ENCODE measurements around the gene ITPRID2.

Gene ITPRID2

DNA sequence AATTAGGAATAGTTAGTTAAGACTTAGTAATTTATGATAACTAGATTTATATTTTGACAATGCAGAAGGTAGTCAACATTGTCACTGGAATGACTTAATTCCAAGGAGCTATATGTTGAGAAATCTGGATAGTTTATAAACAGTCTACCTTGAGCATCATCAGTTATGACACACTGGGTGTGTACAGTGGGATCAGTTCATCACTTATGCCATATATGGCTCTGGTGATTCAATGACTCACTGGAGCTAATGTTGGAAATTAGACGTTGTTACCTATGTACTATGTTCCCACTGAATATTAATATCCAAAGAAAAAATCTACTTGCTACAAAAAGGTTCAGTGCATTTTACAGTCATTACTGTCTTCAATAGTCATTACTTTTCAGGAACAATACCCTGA lies 34.0 kb upstream of the ITPRID2 start:
- Histone ChIP-seq H3K4me3 (ENCODE audit: low read depth, low read length) (no peak overlapping the region), H3K4me1 (ENCODE audit: control insufficient read depth, insufficient read depth, low read length, unreplicated experiment) (no peaks in the 10 kb centered on the region), H3K27me3 (ENCODE audit: insufficient read depth, low read length) (no peaks in the 10 kb centered on the region), H3K27ac (ENCODE audit: low read depth, low read length) (no peak overlapping the region), H3K36me3 (ENCODE audit: insufficient read depth, low read length) (no peaks in the 10 kb centered on the region), H2AFZ (ENCODE audit: low read length, unreplicated experiment) (no peak overlapping the region), H3K79me2 (ENCODE audit: control insufficient read depth, insufficient read depth, low read length, unreplicated experiment) (no peaks in the 10 kb centered on the region)

GRCh38 chr2:181858600-181858999 lies 32.9 kb upstream of the ITPRID2 start:
- no peaks in the 10 kb centered on the region for H3K36me3 ChIP-seq (ENCODE audit: insufficient read depth, low read length)
- no peaks in the 10 kb centered on the region for H3K27me3 ChIP-seq (ENCODE audit: insufficient read depth, low read length)
- no peaks in the 10 kb centered on the region for H3K4me1 ChIP-seq (ENCODE audit: control insufficient read depth, insufficient read depth, low read length, unreplicated experiment)
- no peak overlapping the region for H3K4me3 ChIP-seq (ENCODE audit: low read depth, low read length)
- no peaks in the 10 kb centered on the region for H3K79me2 ChIP-seq (ENCODE audit: control insufficient read depth, insufficient read depth, low read length, unreplicated experiment)
- no peak overlapping the region for H2AFZ ChIP-seq (ENCODE audit: low read length, unreplicated experiment)
- H3K27ac ChIP-seq (ENCODE audit: low read depth, low read length), result no peak overlapping the region

- Histone ChIP-seq H3K36me3 (ENCODE audit: insufficient read depth, low read length) (no peaks in the 10 kb centered on the region), H3K4me1 (ENCODE audit: control insufficient read depth, insufficient read depth, low read length, unreplicated experiment) (no peaks in the 10 kb centered on the region), H3K27me3 (ENCODE audit: insufficient read depth, low read length) (no peaks in the 10 kb centered on the region), H3K4me3 (ENCODE audit: low read depth, low read length) (no peak overlapping the region), H3K79me2 (ENCODE audit: control insufficient read depth, insufficient read depth, low read length, unreplicated experiment) (no peaks in the 10 kb centered on the region), H3K27ac (ENCODE audit: low read depth, low read length) (no peak overlapping the region), H2AFZ (ENCODE audit: low read length, unreplicated experiment) (no peak overlapping the region)
These were observed 32.4 kb upstream of the ITPRID2 start for GRCh38 chr2:181859123-181859522.

GRCh38 chr2:181859803-181860202 lies 31.7 kb upstream of the ITPRID2 start:
- no peaks in the 10 kb centered on the region for H3K36me3 ChIP-seq (ENCODE audit: insufficient read depth, low read length)
- H3K79me2 ChIP-seq (ENCODE audit: control insufficient read depth, insufficient read depth, low read length, unreplicated experiment), result no peaks in the 10 kb centered on the region
- no peaks in the 10 kb centered on the region for H3K27me3 ChIP-seq (ENCODE audit: insufficient read depth, low read length)
- no peak overlapping the region for H2AFZ ChIP-seq (ENCODE audit: low read length, unreplicated experiment)
- H3K4me3 ChIP-seq (ENCODE audit: low read depth, low read length), result no peak overlapping the region
- no peaks in the 10 kb centered on the region for H3K4me1 ChIP-seq (ENCODE audit: control insufficient read depth, insufficient read depth, low read length, unreplicated experiment)
- H3K27ac ChIP-seq (ENCODE audit: low read depth, low read length), result no peak overlapping the region

DNA sequence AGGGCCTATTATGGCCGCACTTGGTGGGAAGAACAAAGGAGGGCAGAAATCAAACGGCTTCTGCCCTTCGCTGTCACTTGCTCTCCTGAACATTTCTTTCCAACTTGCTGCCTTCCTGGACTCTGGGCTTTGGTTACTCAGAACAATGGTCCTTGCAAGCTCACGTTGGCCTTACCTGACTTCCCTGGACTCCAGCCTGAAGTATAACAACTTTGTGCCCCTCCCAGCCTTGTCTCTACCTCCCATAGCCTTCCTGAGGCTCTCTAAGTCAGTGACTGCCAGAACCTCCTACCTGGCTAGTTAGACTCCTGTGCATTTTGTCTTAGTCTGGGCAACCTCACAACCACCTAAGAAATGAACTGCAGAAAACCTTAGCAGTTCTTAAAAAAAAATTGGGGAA lies 30.2 kb upstream of the ITPRID2 start:
- H2AFZ ChIP-seq (ENCODE audit: low read length, unreplicated experiment), result no peak overlapping the region
- no peaks in the 10 kb centered on the region for H3K36me3 ChIP-seq (ENCODE audit: insufficient read depth, low read length)
- no peak overlapping the region for H3K27ac ChIP-seq (ENCODE audit: low read depth, low read length)

DNA sequence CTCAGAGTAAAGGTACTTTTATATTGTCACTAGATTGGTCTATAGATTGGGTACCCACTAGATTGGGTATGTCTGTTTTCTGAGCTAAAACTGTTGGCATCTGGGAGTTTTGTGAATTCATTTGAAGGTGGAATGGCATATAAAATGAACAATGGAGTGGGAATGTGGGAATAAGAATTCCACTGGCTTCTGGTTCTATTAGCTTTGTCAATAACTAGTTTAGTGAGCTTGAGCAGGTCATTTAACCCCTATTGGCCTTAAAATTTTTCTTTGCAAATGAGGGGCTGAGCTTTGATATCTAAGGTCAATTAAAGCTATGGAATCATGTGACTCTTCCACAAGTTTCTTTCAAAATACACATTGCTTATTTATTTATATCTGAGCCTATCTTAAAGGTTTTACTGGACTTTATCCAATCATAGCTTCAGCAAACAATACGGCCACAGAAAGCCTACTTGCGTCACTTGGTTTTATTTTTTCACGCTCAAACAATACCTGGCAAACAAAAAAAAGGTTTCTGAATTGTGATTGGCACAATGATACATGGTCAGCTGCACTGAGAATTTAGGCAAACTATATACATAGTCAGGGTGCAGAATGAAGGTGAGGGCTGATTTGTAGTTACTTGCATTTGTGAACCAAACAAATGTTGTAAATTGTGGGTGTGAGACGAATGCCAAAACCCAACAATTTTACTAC lies 28.8 kb upstream of the ITPRID2 start:
- H3K79me2 ChIP-seq (ENCODE audit: control insufficient read depth, insufficient read depth, low read length, unreplicated experiment), result no peaks in the 10 kb centered on the region
- H3K36me3 ChIP-seq (ENCODE audit: insufficient read depth, low read length), result no peaks in the 10 kb centered on the region
- no peak overlapping the region for H3K27ac ChIP-seq (ENCODE audit: low read depth, low read length)
- no peak overlapping the region for H2AFZ ChIP-seq (ENCODE audit: low read length, unreplicated experiment)
- H3K4me1 ChIP-seq (ENCODE audit: control insufficient read depth, insufficient read depth, low read length, unreplicated experiment), result no peaks in the 10 kb centered on the region
- no peaks in the 10 kb centered on the region for H3K27me3 ChIP-seq (ENCODE audit: insufficient read depth, low read length)
- H3K4me3 ChIP-seq (ENCODE audit: low read depth, low read length), result no peak overlapping the region

More for the DNA sequence above, 30.2 kb upstream of the ITPRID2 start:
- Histone ChIP-seq H3K4me1 (ENCODE audit: control insufficient read depth, insufficient read depth, low read length, unreplicated experiment) (no peaks in the 10 kb centered on the region), H3K79me2 (ENCODE audit: control insufficient read depth, insufficient read depth, low read length, unreplicated experiment) (no peaks in the 10 kb centered on the region), H3K4me3 (ENCODE audit: low read depth, low read length) (no peak overlapping the region), H3K27me3 (ENCODE audit: insufficient read depth, low read length) (no peaks in the 10 kb centered on the region)

DNA sequence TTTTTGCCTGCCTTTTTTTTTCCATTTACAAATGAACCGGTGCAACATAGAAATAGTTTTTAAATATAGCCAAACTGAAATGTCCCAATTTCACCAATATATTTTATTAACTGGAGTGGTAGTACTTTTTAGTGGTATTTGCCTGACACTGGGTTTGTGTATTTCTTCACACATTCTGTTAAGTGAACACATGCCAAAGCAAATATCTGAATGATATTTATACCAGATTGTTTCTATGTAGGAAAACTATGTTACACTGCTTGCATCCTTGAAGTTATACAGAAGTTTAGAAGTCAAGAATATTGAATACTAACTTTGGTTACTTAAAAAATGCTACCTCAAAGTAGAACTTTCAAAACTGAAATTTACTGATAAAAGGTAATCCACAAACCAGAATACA lies 19.4 kb upstream of the ITPRID2 start:
- H3K4me3 ChIP-seq (ENCODE audit: low read depth, low read length), result no peak overlapping the region
- H3K4me1 ChIP-seq (ENCODE audit: control insufficient read depth, insufficient read depth, low read length, unreplicated experiment), result peaks cover 4% of the 10 kb centered on the region
- no peaks in the 10 kb centered on the region for H3K36me3 ChIP-seq (ENCODE audit: insufficient read depth, low read length)
- H3K27ac ChIP-seq (ENCODE audit: low read depth, low read length), result no peak overlapping the region
- H3K79me2 ChIP-seq (ENCODE audit: control insufficient read depth, insufficient read depth, low read length, unreplicated experiment), result no peaks in the 10 kb centered on the region
- H3K27me3 ChIP-seq (ENCODE audit: insufficient read depth, low read length), result no peaks in the 10 kb centered on the region
- H2AFZ ChIP-seq (ENCODE audit: low read length, unreplicated experiment), result no peak overlapping the region

GRCh38 chr2:181876614-181877063 lies 14.9 kb upstream of the ITPRID2 start:
- no peaks in the 10 kb centered on the region for H3K79me2 ChIP-seq (ENCODE audit: control insufficient read depth, insufficient read depth, low read length, unreplicated experiment)
- H3K4me3 ChIP-seq (ENCODE audit: low read depth, low read length), result no peak overlapping the region
- no peak overlapping the region for H3K27ac ChIP-seq (ENCODE audit: low read depth, low read length)
- H2AFZ ChIP-seq (ENCODE audit: low read length, unreplicated experiment), result no peak overlapping the region
- no peaks in the 10 kb centered on the region for H3K36me3 ChIP-seq (ENCODE audit: insufficient read depth, low read length)
- H3K4me1 ChIP-seq (ENCODE audit: control insufficient read depth, insufficient read depth, low read length, unreplicated experiment), result peaks cover 4% of the 10 kb centered on the region
- H3K27me3 ChIP-seq (ENCODE audit: insufficient read depth, low read length), result no peaks in the 10 kb centered on the region

GRCh38 chr2:181877181-181877664 lies 14.3 kb upstream of the ITPRID2 start:
- Histone ChIP-seq H3K4me1 (ENCODE audit: control insufficient read depth, insufficient read depth, low read length, unreplicated experiment) (peaks cover 4% of the 10 kb centered on the region), H3K27ac (ENCODE audit: low read depth, low read length) (no peak overlapping the region), H3K79me2 (ENCODE audit: control insufficient read depth, insufficient read depth, low read length, unreplicated experiment) (no peaks in the 10 kb centered on the region), H3K36me3 (ENCODE audit: insufficient read depth, low read length) (no peaks in the 10 kb centered on the region), H3K4me3 (ENCODE audit: low read depth, low read length) (no peak overlapping the region), H2AFZ (ENCODE audit: low read length, unreplicated experiment) (no peak overlapping the region), H3K27me3 (ENCODE audit: insufficient read depth, low read length) (no peaks in the 10 kb centered on the region)

GRCh38 chr2:181878448-181878847 lies 13.1 kb upstream of the ITPRID2 start:
- Histone ChIP-seq H3K36me3 (ENCODE audit: insufficient read depth, low read length) (no peaks in the 10 kb centered on the region), H3K27me3 (ENCODE audit: insufficient read depth, low read length) (no peaks in the 10 kb centered on the region), H3K79me2 (ENCODE audit: control insufficient read depth, insufficient read depth, low read length, unreplicated experiment) (no peaks in the 10 kb centered on the region), H3K4me1 (ENCODE audit: control insufficient read depth, insufficient read depth, low read length, unreplicated experiment) (peaks cover 4% of the 10 kb centered on the region), H2AFZ (ENCODE audit: low read length, unreplicated experiment) (no peak overlapping the region), H3K4me3 (ENCODE audit: low read depth, low read length) (no peak overlapping the region), H3K27ac (ENCODE audit: low read depth, low read length) (no peak overlapping the region)

- H3K36me3 ChIP-seq (ENCODE audit: insufficient read depth, low read length), result no peaks in the 10 kb centered on the region
- H3K79me2 ChIP-seq (ENCODE audit: control insufficient read depth, insufficient read depth, low read length, unreplicated experiment), result no peaks in the 10 kb centered on the region
- peaks cover 4% of the 10 kb centered on the region for H3K4me1 ChIP-seq (ENCODE audit: control insufficient read depth, insufficient read depth, low read length, unreplicated experiment)
- no peak overlapping the region for H2AFZ ChIP-seq (ENCODE audit: low read length, unreplicated experiment)
- no peaks in the 10 kb centered on the region for H3K27me3 ChIP-seq (ENCODE audit: insufficient read depth, low read length)
- no peak overlapping the region for H3K27ac ChIP-seq (ENCODE audit: low read depth, low read length)
- no peak overlapping the region for H3K4me3 ChIP-seq (ENCODE audit: low read depth, low read length)
These were observed 12.2 kb upstream of the ITPRID2 start for GRCh38 chr2:181879295-181879694.

All from ACC112 (cell line).